Left ventricle myocardium superior (tissue), 1 donor: ENCODE measurements around the gene DDX19B. TPM values are rescaled to one million over a fixed set of nuclear protein-coding genes. Genes with fewer than 3 reads are reported as not detected.
"Not testable (repeated sequence)": the region's sequence is repeated elsewhere in the genome, so short reads cannot be mapped to it uniquely, and the experiment has no call there.

Experiments used
- ATAC-seq: fragments of 200-7000 bp; cut with Tn5 transposase; one replicate; pipeline ENCODE4 v1.9.1; 2020; ENCODE audit warnings: mild to moderate bottlenecking, moderate library complexity
- DNase-seq: peaks from one replicate; pipeline ENCODE4 v3.0.0-alpha.2; 2020
- intact Hi-C: fragments of 100-400 bp; cut with micrococcal nuclease; formaldehyde crosslinking; loops from one replicate; pipeline ENCODE4 v1.11.0; 2022
- total RNA-seq: library from RNA; stranded (reverse); fragmentation: NEBNext Ultra II Directional; extraction: Animal tissue kit (Norgen Biotek cat#: 25700); gene quantifications from one replicate; pipeline ENCODE4 v1.2.1, GENCODE V29; 2021
- donor health status: DM: no; HTN: yes; CAD: no; lungs with severe emphysema.

Gene DDX19B
- total RNA-seq, 1 donor from 2014 or later, result 16.6 TPM

DNA sequence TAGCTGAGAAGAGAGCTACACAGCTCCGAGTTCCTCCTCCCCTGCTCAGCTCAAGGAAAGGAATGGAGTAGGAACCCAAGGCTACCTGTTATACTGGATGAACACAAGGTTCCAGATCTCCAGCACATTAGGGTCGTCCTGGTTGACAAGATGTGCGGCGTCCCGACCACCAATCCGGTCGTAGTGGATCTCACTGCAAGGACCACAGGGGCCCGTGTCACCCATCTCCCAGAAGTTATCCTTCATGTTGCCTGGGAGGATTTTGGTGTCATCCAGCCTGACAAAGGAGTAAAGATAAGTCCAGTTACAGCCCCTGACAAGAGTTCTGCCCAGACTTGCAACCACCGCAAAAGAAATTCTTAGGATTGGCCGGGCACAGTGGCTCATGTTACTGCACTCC is 27.3 kb upstream of the DDX19B start:
- DNase-seq (no peak), ATAC-seq (no peak)
- intact Hi-C loops, result no loop called here

DNA sequence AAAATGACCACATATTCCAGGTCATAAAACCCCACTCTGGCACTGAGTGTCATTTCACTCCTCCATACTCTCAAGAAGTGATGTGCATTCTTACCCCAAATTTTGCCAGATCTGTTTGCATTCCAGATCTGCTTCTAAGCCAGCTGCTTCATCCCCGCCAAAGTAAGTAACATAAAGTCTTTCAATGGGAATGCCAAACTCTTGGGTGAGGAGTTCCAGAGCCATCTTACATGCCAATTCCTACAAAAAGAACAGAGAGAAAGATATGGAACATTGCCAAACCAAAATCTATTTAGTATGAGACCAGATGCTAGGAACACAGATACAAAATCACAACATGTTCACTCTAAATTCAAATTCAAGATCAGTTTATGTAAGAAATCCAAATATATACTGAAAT is 22.6 kb upstream of the DDX19B start:
- no peak for ATAC-seq
- intact Hi-C loops, result no loop called here
- no peak for DNase-seq

DNA sequence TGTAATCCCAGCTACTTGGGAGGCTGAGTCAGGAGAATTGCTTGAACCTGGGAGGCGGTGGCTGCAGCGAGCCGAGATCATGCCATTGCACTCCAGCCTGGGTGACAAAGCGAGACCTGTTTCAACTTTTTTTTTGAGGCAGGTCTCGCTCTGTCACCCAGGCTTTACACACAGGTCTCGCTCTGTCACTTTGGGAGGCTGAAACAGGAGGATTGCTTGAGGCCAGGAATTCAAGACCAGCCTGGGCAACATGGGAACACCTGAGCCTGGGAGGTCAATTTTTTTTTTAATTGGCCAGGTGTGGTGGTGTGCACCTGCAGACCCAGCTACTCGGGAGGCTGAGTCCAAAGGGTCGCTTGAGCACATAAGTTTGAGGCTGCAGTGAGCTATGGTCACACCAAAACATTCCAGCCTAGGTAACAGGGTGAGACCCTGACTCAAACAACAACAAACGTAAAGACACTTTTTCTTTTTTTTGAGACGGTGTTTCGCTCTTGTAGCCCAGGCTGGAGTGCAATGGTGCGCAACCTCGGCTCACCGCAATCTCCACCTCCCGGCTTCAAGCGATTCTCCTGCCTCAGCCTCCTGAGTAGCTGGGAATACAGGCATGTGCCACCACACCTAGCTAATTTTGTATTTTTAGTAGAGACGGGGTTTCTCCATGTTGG is 11.5 kb upstream of the DDX19B start:
- intact Hi-C loops, ATAC-seq, DNase-seq: not testable (repeated sequence)

DNA sequence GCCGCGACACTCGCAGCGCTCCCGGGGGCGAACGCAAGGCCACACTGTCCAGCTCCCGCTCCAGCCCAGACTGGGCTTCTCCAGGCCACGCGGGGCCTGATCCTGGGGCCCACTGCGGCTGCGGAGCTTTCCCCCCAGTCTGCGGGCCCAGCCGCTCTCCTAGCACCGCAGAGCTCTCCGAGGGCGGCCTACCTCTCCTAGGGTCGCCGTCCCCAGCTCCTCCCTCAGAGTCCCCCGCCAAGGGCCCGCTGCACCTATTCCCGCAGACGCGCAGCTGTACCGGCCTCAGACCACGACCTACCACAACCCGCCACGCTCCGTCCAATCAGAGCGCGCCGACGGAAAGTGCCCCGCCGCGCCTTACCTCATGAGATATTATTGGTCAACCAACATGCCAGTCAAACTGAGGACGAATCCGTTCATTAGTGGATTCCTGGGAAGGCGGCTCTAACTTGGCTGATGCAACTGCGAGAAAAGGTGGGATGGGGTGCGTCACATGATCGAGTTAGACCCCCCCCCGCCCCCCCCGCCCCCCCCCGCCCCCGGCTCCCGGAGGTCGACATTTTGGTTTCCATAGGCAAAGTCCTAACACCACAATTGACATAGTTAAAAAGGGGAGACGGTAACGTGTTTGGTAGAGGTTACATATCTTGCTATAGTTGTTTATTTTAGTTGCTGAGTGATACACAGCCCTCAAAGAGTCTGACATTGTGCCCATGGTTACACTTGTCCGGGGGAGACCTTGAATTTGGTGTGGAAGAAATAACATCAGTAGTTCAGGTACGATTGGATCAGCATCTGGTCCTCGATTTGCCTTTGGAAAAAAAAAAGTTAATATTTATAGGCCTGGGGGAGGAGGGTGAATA is 9.5 kb upstream of the DDX19B start, which contains the start of gene AARS1:
AARS1 (minus strand) TSS at position 278 of the 866 bp plus-strand sequence. CDS start 6,743 bp downstream, outside the sequence.
- intact Hi-C loops, result no loop called here
- ATAC-seq, result peak; percentile 99
- DNase-seq, result peak; percentile 96

DNA sequence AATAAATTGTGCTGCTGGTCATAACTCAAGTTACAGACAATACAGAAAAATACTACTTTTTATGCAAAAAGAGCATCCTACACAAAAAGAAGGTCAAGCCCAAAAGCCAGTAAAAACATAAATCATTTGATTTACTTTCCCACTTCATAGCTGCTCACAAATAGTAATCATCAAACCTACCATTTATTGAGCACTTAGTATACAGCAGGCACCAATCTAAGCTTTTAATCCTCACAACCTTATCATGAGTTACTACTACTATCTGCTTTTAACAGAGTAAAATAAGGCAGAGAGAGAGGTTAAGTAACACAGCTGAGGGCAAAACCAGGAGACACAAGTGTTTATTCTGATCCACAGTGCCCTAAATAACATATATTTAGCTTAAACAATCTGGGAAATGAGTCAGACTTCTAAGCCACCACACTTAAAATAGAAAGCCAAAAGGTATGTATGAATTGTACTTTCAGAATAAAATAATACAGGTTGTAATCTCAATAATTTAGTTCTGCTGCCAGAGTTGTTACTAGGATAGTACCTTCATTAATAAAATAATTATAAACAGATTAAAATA is 8.0 kb upstream of the DDX19B start:
- DNase-seq (no peak), ATAC-seq (no peak)
- intact Hi-C loops, result no loop called here

DNA sequence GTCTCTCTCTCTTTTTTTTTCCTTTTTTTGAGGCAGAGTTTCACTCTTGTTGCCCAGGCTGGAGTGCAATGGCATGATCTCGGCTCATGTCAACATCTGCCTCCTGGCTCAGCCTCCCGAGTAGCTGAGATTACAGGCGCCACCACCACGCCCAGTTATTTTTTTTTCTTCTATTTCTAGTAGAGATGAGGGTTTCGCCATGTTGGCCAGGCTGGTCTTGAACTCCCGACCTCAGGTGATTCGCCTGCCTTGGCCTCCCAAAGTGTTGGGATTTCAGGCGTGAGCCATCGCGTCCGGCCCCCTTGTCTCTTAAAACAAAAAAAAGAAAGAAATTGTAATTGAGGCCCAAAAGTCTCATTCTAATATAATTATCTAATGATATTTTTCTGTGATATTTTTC is 6.8 kb upstream of the DDX19B start:
- DNase-seq, intact Hi-C loops, ATAC-seq: not testable (repeated sequence)

DNA sequence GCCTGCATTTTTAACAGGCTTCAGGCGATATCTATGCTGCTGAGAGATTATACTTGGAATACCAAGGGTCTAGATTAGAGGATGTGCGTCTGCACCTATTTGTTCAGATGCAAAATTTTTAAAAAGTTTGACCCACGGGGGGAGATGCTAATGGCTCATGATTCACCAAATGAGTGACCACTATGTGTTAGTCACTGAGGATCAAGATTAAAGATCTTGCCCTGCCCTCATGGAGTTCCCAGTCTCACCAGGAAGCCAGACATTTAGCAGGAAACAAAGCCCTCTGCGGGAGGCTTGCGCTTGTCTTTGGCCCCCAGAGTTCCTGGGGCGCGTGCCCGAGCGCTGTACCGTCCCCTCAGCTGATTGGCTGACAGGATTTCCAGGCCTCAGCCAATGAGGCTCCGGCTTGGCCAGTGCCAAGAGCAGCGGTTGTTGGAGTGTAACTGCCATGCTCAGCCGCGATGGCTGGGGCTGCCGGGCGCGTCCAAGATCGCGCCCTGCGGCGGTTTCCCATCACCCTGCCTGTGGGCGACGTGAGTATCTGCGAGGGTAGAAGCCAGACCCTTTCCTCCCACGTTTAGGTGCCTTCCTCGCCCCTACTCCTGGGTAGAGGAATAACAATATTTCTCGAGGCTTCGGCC is 4.5 kb upstream of the DDX19B start:
- intact Hi-C loops, result no loop called here
- DNase-seq (no peak), ATAC-seq (no peak)

DNA sequence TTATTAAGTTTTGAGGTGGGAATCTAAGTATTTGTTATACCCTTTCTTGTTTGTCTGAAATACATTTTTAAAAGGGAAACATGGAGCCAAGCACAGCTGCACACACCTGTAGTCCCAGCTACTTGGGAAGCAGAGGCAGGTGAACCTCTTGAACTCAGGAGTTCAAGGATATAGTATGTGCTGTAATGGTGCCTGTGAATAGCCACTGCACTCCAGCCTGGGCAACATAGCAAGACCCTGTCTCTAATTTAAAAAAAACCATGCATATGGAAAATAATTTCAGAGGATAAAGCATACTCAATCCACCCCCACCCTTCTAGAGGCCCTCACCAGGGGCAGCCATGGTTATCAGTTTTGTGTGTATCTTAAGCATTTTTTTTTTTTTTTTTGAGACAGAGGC is 3.4 kb upstream of the DDX19B start:
- intact Hi-C loops, result no loop called here
- DNase-seq (no peak), ATAC-seq (no peak)

DNA sequence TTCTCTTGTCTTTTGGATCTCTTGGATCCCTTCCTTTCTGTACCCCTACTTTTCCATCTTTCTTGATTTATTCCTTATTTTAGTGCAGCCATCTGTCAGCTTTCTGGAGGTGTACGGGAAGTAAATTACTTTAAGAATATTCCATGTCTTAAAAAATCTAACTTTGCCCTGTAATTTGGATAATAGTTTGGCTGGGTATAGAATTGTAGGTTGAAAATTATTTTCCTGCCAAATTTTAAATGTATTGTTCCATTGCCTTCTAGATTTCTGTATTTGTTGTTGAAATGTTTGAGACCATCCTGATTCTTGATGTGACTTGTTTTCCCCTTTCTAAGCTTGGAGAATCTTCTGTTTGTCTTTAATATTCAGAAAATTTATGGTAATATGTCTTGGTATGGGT is 2.1 kb downstream of the DDX19B start:
- DNase-seq (no peak), ATAC-seq (no peak)
- intact Hi-C loops, result no loop called here

DNA sequence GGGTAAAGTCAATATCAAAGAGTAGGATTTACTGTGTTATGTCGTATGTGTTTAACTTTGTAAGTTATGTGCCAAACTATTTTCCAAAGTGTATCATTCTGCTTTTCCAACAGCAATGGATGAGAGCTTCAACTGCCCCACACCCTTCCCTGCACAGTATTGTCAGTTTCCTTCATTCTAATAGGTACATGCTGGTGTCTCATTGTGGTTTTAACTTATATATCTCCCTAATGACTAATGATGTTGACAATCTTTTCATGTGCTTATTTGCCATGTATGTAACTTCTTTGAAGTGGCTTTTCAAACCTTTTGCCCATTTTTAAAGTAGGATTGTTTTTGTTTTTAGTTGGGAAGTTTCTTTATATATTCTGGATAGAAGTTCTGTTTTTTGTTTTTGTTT is 3.8 kb downstream of the DDX19B start:
- ATAC-seq (no peak), DNase-seq (no peak)
- intact Hi-C loops, result no loop called here

DNA sequence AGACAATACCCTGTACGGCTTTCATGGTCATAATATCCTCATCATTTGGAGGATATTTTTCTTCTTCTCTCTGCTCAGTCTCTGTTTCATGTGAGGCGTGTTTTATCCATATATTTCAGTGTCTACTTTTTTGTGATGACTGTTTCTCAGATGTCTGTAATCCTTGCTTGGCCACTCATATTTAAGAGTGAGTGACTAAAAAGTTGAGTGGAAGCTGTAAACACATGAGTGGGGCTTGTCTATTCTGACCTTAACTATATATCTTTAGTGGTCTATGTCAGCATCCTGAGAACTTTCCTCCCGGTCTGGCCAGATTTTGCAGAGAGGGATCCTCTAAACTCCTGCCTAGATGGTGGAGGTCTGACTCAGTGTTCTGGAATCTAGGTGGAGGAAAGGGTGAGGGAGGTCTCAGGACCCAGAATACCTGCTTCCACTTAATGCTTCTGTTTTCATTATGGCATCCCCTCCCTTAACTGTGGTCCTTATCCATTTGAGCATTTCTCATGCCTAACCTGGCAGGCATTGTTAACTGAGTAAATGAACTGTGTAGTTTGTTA is 6.0 kb downstream of the DDX19B start:
- ATAC-seq (no peak), DNase-seq (no peak)
- intact Hi-C loops, result no loop called here

DNA sequence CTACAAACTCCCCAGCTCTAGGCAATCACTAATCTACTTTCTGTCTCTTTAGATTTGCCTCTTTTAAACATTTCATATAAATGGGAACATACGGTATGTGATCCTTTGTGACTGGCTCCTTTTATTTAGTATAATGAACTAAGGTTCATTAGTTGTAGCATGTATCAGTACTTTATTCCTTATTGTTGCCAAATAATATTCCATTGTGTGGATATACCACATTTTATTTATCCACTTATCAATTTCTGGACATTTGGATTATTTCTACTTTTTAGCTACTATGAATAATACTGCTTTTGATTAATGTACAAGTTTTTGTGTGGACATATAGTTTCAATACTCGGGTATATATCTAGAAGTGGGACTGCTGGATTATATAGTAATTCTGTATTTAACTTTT is 7.9 kb downstream of the DDX19B start:
- DNase-seq (no peak), ATAC-seq (no peak)
- intact Hi-C loops, result no loop called here

DNA sequence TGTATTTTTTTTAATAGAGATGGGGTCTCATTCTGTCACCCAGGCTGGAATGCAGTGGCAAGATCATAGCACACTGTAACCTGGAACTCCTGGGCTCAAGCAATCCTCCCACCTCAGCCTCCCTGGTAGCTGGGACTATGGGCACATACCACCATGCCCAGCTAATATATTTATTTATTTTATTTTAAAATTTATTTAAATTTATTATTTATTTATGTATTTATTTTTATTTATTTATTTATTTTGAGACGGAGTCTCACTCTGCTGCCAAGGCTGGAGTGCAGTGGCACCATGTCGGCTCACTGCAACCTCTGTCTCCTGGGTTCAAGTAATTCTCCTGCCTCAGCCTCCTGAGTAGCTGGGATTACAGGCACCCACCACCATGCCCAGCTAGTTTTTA is 8.7 kb downstream of the DDX19B start:
- ATAC-seq, intact Hi-C loops, DNase-seq: not testable (repeated sequence)

DNA sequence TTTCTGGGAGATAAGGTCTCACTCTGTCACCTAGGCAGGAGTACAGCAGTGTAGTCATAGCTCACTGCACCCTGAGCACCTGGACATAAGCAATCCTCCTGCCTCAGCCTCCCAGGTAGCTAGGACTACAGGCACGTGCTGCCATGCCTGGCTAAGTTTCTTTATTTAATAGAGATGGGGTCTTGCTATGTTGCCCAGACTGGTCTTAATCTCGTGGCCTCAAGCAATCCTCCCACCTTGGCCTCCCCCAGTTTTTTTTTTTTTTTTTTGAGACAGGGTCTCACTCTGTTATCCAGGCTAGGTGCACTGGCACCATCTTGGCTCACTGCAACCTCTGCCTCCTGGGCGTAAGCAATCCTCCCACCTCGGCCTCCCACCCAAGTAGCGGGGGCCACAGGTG is 21.1 kb downstream of the DDX19B start:
- ATAC-seq (no peak), DNase-seq (no peak)
- intact Hi-C loops, result no loop called here

DNA sequence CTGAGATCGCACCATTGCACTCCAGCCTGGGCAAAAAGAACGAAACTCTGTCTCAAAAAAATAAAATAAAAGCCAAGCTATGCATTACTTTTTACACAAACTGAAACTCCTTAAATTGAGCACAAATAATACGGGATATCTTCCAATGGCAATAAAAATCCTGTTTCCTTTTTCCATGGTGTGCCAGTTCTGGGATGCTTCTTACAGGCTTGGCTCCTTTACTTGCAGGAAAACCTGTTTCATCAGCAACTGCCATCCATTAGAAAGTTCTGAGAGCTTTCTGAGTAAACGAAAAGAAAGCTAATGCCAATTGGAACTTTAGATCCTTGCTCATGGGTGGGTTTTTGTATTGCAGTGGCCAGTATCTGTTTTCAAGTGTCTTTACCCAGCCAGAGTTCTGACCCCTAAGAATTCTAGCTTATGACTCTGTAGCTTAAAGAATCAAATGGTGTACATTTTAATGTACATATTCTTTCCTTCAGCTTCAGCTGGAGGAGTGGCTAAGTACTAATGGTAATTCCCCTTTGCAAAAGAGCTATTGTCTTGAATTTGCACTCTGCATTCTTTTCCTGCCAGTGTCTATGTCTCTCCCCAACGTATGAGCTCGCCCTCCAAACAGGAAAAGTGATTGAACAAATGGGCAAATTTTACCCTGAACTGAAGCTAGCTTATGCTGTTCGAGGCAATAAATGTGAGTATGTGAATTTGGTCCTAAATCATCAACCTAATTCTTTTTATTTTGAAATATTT is 26.2 kb downstream of the DDX19B start:
- intact Hi-C loops, result no loop called here
- ATAC-seq (no peak), DNase-seq (no peak)

DNA sequence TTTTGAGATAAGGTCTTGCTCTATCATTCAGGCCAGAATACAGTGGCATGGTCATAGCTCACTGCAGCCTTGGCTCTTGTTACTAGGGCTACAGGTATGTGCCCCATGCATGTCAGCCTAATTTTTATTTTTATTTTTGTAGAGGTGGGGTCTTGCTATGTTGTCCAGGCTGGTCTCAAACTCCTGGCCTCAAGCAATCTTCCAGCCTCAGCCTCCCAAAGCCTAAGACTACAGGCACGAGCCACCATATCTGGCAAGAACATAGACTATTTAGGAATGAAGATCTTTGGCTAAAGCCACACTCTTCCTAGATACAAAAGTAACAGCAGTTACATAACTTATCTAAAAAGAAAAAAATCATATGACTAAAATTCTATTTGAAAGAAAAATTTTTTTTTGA is 32.1 kb downstream of the DDX19B start:
- DNase-seq (no peak), ATAC-seq (no peak)
- intact Hi-C loops, result no loop called here

DNA sequence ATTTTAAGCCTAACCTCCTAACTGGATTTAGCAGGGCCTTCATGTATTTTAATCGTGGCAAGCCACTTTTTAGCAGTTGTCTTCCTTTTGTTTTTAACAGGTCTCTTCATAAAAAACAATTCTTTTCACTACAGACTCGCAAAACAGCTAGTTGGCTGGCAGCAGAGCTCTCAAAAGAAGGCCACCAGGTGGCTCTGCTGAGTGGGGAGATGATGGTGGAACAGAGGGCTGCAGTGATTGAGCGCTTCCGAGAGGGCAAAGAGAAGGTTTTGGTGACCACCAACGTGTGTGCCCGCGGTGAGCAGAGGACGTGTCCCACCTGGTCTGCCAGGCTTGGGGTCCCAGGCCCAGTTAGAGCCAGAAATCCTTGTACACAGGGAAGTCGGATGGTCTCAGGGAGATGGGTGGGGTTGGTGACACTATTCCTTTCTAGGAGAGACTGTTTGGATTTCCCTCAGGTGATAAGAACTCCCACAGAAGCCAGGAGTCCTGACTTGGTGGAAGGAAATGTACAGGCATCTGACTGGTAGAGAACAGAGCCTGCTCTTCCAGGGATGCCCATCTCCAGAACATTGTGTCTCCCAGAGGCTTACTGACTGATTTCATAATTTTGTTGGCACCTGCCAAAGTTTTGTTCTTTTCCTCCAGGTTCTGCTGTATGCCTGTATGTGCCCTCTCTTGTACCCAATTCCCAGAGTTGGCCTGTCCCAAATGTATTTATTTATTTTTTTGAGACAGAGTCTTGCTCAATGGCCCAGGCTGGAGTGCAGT is 32.8 kb downstream of the DDX19B start:
- intact Hi-C loops, result no loop called here
- ATAC-seq (peak; percentile 73), DNase-seq (no peak)

DNA sequence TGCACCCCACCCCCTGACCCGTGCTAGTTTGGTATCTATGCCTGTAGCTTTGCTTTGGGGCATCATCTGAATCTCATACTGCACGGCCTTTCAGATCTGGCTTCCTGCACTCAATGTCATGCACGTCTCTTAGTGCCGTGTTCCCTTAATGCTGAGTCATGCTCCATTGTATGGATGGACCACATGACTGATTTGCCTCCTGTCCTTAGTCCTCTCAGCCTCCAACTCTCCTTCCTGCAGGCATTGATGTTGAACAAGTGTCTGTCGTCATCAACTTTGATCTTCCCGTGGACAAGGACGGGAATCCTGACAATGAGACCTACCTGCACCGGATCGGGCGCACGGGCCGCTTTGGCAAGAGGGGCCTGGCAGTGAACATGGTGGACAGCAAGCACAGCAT is 33.7 kb downstream of the DDX19B start:
- intact Hi-C loops, DNase-seq, ATAC-seq: not testable (repeated sequence)
